Fibroblast of the aortic adventitia (primary cell): ENCODE data around the gene RFX7. TPM values are rescaled to one million over a fixed set of nuclear protein-coding genes. Genes with fewer than 3 reads are reported as not detected.

ENCODE experiments used
- DNase-seq: peaks from one replicate; pipeline ENCODE4 v3.0.0-alpha.2; 2010; ENCODE audit warnings: low read depth
- H3K4me3 ChIP-seq: 2 replicates; pipeline ENCODE4 v1.5.1; 2011; ENCODE audit warnings: low read depth, mild to moderate bottlenecking, control low read depth, low read length, moderate library complexity
- CTCF ChIP-seq: IDR thresholded peaks from 2 replicates; pipeline ENCODE4 v1.5.1; 2011; ENCODE audit warnings: mild to moderate bottlenecking, low read length, control low read depth, inconsistent platforms; ENCODE audit not compliant: insufficient read depth
- total RNA-seq: library from RNA; depleted of rRNA; stranded (reverse); fragments of >200 nt; gene quantifications from 2 replicates; pipeline ENCODE4 v1.2.3, GENCODE V29; 2012; ENCODE audit warnings: low replicate concordance

The RFX7 gene
- total RNA-seq, 1 donor, result 9.5 TPM

DNA sequence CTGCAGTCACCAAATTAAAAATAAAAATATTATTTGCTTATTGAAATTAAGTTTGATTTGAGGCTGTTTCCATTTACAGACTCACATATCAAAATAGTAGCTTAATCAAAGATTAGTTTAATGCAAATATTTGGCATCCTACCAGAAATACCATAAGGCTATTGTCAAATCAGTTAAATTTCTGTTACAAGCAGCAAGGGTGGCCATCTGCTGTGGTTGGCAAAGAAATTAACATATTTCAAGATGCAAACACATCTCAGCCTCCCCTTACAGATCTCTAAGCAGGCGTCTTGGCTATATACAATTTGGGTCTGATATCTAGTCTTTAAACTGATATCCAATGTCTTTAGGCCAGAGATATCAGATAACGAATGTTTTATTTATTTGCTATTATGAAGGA, 167.0 kb downstream of the RFX7 start:
- no peak for TF ChIP-seq CTCF
- H3K4me3 ChIP-seq, result no peak overlapping the region
- no peak for DNase-seq

- H3K4me3 ChIP-seq, result no peak overlapping the region
- DNase-seq, result peak; percentile 9
- no peak for TF ChIP-seq CTCF
Measured at GRCh38 chr15:56074481-56075265, 169.0 kb downstream of the RFX7 start.

- no peak for TF ChIP-seq CTCF
- DNase-seq, result no peak
- H3K4me3 ChIP-seq, result no peak overlapping the region
Measured at GRCh38 chr15:56064152-56064551, 179.5 kb downstream of the RFX7 start.

GRCh38 chr15:56059716-56060115, 184.0 kb downstream of the RFX7 start:
- no peak for DNase-seq
- no peak for TF ChIP-seq CTCF
- no peak overlapping the region for H3K4me3 ChIP-seq

DNA sequence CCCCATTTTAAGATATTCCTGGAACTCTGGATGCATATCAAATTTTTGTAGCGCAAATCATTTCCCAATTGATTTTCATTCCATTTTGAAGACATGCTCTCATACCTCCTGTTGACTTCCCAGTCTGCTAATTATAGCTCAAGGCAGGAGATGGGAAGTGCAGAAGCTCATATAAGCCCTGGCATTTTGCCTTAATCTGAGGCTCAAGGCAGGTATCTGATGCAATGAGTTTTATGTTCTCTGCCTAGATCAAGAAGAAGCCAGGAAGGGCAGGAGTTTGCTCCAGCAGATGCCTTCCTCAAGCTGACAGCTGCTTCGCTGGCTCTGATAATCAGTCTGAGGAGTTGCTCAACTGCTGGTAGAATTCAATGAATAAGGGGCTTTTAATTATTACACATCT, 184.7 kb downstream of the RFX7 start:
- no peak for DNase-seq
- no peak overlapping the region for H3K4me3 ChIP-seq
- TF ChIP-seq CTCF, result no peak

GRCh38 chr15:56056626-56057025, 187.1 kb downstream of the RFX7 start:
- no peak for TF ChIP-seq CTCF
- DNase-seq, result no peak
- H3K4me3 ChIP-seq, result no peak overlapping the region

DNA sequence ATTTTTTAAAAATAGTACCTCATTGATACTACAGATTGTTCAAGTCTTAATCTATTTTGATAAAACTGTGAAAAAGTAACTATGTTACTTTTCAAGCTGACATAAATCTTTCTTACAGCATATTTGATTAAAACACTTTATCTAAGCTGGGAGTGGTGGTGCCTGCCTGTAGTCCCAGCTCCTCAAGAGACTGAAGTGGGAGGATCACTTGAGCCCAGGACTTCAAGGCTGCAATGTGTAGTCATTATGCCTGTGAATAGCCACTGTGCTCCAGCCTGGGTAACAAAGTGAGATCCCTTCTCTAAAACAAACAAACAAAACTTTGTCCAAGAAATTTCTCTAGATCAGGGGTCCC, 190.7 kb downstream of the RFX7 start:
- no peak overlapping the region for H3K4me3 ChIP-seq
- TF ChIP-seq CTCF, result no peak
- no peak for DNase-seq
